Right lobe of liver (tissue), 4 donors: ENCODE results near the gene NRN1L.

Source experiments
- POLR2A ChIP-seq: fragments of 450-650 bp; IDR thresholded peaks from one replicate; pipeline ENCODE4 v1.6.1; 2017; ENCODE audit warnings: antibody characterized with exemption, mild to moderate bottlenecking
- TF ChIP-seq, protein P1 (sequence below), 4 donors: fragments of 200-600 bp in 3 of 4; fragments of 450-650 bp in 1 of 4; IDR thresholded peaks; one replicate each; pipeline versions ENCODE4 v1.5.1 to v1.8.0; 2016 to 2022; ENCODE audit warnings: antibody characterized with exemption in 4 of 4, mild to moderate bottlenecking in 2 of 4
- donor health status: DM: no; HTN: no; CAD: no.
- donor health status: DM: no; HTN: no; CAD: no.
- donor health status: DM: no; HTN: yes; CAD: no.

DNA sequence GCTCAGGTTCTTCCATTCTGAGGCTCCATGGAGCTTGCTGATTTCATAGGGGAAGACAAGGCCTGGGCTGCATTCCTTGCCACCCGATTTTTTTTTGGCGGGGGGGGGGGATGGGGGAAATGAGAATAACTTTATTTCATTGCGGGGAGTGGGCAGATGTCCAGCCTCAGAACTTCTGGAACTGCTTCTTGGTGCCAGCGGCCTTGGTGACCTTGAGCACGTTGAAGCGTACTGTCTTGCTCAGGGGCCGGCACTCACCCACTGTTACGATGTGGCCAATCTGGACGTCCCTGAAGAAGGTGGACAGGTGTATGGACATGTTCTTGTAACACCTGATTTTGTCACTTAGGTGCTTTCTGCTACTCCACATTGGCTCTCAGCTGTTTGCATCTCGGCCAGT, 28.9 kb upstream of the NRN1L start:
- TF ChIP-seq, protein P1, sequence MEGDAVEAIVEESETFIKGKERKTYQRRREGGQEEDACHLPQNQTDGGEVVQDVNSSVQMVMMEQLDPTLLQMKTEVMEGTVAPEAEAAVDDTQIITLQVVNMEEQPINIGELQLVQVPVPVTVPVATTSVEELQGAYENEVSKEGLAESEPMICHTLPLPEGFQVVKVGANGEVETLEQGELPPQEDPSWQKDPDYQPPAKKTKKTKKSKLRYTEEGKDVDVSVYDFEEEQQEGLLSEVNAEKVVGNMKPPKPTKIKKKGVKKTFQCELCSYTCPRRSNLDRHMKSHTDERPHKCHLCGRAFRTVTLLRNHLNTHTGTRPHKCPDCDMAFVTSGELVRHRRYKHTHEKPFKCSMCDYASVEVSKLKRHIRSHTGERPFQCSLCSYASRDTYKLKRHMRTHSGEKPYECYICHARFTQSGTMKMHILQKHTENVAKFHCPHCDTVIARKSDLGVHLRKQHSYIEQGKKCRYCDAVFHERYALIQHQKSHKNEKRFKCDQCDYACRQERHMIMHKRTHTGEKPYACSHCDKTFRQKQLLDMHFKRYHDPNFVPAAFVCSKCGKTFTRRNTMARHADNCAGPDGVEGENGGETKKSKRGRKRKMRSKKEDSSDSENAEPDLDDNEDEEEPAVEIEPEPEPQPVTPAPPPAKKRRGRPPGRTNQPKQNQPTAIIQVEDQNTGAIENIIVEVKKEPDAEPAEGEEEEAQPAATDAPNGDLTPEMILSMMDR (IDR thresholded peaks at IDR 0.05) = no peak
- TF ChIP-seq POLR2A = no peak
